Activated CD4-positive, alpha-beta T cell treated with anti-CD3 and anti-CD28 coated beads for 4 hours (primary cell): ENCODE data around the gene ANKRD37.
"Not testable (repeated sequence)": the region's sequence is repeated elsewhere in the genome, so short reads cannot be mapped to it uniquely, and the experiment has no call there.

Experiments used
- DNase-seq, 2 donors: peaks; one replicate each; pipeline ENCODE4 v3.0.0-alpha.2; 2020

The ANKRD37 gene

GRCh38 chr4:185396724-185397385 lies at the start of gene ANKRD37:
ANKRD37 (plus strand) TSS chr4:185396841; CDS start chr4:185396924, 83 bp downstream.
- DNase-seq = no peak

GRCh38 chr4:185346975-185347601 lies 49.6 kb upstream of the ANKRD37 start:
- DNase-seq = no peak

GRCh38 chr4:185351691-185352090 lies 45.0 kb upstream of the ANKRD37 start:
- DNase-seq = no peak

- no peak for DNase-seq
Observed at GRCh38 chr4:185352202-185352601, 44.4 kb upstream of the ANKRD37 start.

- no peak for DNase-seq
Observed at GRCh38 chr4:185352741-185353140, 43.9 kb upstream of the ANKRD37 start.

GRCh38 chr4:185357211-185357610 lies 39.4 kb upstream of the ANKRD37 start:
- no peak for DNase-seq

GRCh38 chr4:185357733-185358440 lies 38.8 kb upstream of the ANKRD37 start:
- DNase-seq = no peak

GRCh38 chr4:185358514-185358913 lies 38.1 kb upstream of the ANKRD37 start:
- DNase-seq = no peak

GRCh38 chr4:185358959-185359358 lies 37.7 kb upstream of the ANKRD37 start:
- DNase-seq = no peak

GRCh38 chr4:185359767-185360446 lies 36.7 kb upstream of the ANKRD37 start:
- DNase-seq = no peak

GRCh38 chr4:185361872-185362271 lies 34.8 kb upstream of the ANKRD37 start:
- no peak for DNase-seq

- not testable (repeated sequence) for DNase-seq
Observed at GRCh38 chr4:185362570-185362969, 34.1 kb upstream of the ANKRD37 start.

GRCh38 chr4:185363251-185363650 lies 33.4 kb upstream of the ANKRD37 start:
- no peak for DNase-seq

GRCh38 chr4:185364886-185365285 lies 31.8 kb upstream of the ANKRD37 start:
- DNase-seq = no peak

GRCh38 chr4:185369731-185370130 lies 26.9 kb upstream of the ANKRD37 start:
- DNase-seq = no peak

- no peak for DNase-seq
Observed at GRCh38 chr4:185370268-185370949, 26.2 kb upstream of the ANKRD37 start.

- no peak for DNase-seq
Observed at GRCh38 chr4:185371702-185372101, 24.9 kb upstream of the ANKRD37 start.

GRCh38 chr4:185374027-185374426 lies 22.6 kb upstream of the ANKRD37 start:
- DNase-seq = no peak

- no peak for DNase-seq
Observed at GRCh38 chr4:185374573-185374972, 22.1 kb upstream of the ANKRD37 start.

- no peak for DNase-seq
Observed at GRCh38 chr4:185378264-185378663, 18.4 kb upstream of the ANKRD37 start.

GRCh38 chr4:185379326-185380295 lies 17.0 kb upstream of the ANKRD37 start:
- no peak for DNase-seq

- DNase-seq = no peak
Observed at GRCh38 chr4:185380320-185380719, 16.3 kb upstream of the ANKRD37 start.
